Progenitor cell of endocrine pancreas (in vitro differentiated cells): ENCODE measurements around the gene SLC22A2. TPM values are rescaled to one million over a fixed set of nuclear protein-coding genes. Genes with fewer than 3 reads are reported as not detected.

Source experiments
- DNase-seq: peaks from one replicate; pipeline ENCODE4 v3.0.0; 2021; ENCODE audit warnings: low spot score; ENCODE audit not compliant: unreplicated experiment
- H3K27ac Mint-ChIP-seq: 2 replicates; pipeline ENCODE4 v1.8.0; 2021; ENCODE audit warnings: mild to moderate bottlenecking, moderate library complexity, mixed read lengths
- H3K27me3 Mint-ChIP-seq: 2 replicates; pipeline ENCODE4 v1.8.0; 2021; ENCODE audit warnings: mixed read lengths
- H3K36me3 Mint-ChIP-seq: 2 replicates; pipeline ENCODE4 v1.8.0; 2022; ENCODE audit warnings: mixed read lengths; ENCODE audit not compliant: insufficient read depth
- H3K4me1 Mint-ChIP-seq: 2 replicates; pipeline ENCODE4 v1.8.0; 2021; ENCODE audit warnings: low read depth, mixed read lengths
- H3K4me3 Mint-ChIP-seq: 2 replicates; pipeline ENCODE4 v1.8.0; 2021; ENCODE audit warnings: low read depth, mild to moderate bottlenecking, moderate library complexity, mixed read lengths
- H3K9me3 Mint-ChIP-seq: 2 replicates; pipeline ENCODE4 v1.8.0; 2021; ENCODE audit warnings: low read depth, mixed read lengths
- CTCF ChIP-seq: fragments of 200-600 bp; sonication (generic); IDR thresholded peaks from one replicate; pipeline ENCODE4 v1.5.0; 2021; ENCODE audit warnings: antibody characterized with exemption, mild to moderate bottlenecking; ENCODE audit not compliant: unreplicated experiment
- total RNA-seq: library from RNA; stranded (reverse); gene quantifications from 2 replicates; pipeline ENCODE4 v1.2.1, GENCODE V29; 2021

The SLC22A2 gene
- total RNA-seq, 1 donor from 2014 or later = not detected

GRCh38 chr6:160285541-160286105 is 27.0 kb upstream of the SLC22A2 start:
- H3K4me3 Mint-ChIP-seq = no peak overlapping the region
- H3K36me3 Mint-ChIP-seq = no peaks in the 10 kb centered on the region
- no peak for DNase-seq
- peaks cover 3% of the 10 kb centered on the region for H3K27me3 Mint-ChIP-seq
- no peak for TF ChIP-seq CTCF
- H3K27ac Mint-ChIP-seq = no peak overlapping the region
- H3K4me1 Mint-ChIP-seq = peaks cover 13% of the 10 kb centered on the region
- H3K9me3 Mint-ChIP-seq = peaks cover 3% of the 10 kb centered on the region

GRCh38 chr6:160284575-160284974 is 26.0 kb upstream of the SLC22A2 start:
- Mint-ChIP-seq H3K36me3 (no peaks in the 10 kb centered on the region), H3K4me3 (no peak overlapping the region), H3K4me1 (peaks cover 13% of the 10 kb centered on the region), H3K27ac (no peak overlapping the region), H3K9me3 (peaks cover 9% of the 10 kb centered on the region), H3K27me3 (peaks cover 3% of the 10 kb centered on the region)
- no peak for DNase-seq
- TF ChIP-seq CTCF = no peak

- H3K4me1 Mint-ChIP-seq = peaks cover 9% of the 10 kb centered on the region
- H3K4me3 Mint-ChIP-seq = no peak overlapping the region
- no peak for TF ChIP-seq CTCF
- DNase-seq = no peak
- H3K27me3 Mint-ChIP-seq = no peaks in the 10 kb centered on the region
- H3K9me3 Mint-ChIP-seq = peaks cover 14% of the 10 kb centered on the region
- H3K27ac Mint-ChIP-seq = no peak overlapping the region
- H3K36me3 Mint-ChIP-seq = no peaks in the 10 kb centered on the region
These were observed 23.8 kb upstream of the SLC22A2 start for GRCh38 chr6:160282444-160282843.

GRCh38 chr6:160279850-160280249 is 21.2 kb upstream of the SLC22A2 start:
- no peak for TF ChIP-seq CTCF
- no peak overlapping the region for H3K27ac Mint-ChIP-seq
- no peaks in the 10 kb centered on the region for H3K27me3 Mint-ChIP-seq
- peaks cover 14% of the 10 kb centered on the region for H3K9me3 Mint-ChIP-seq
- H3K4me1 Mint-ChIP-seq = peaks cover 4% of the 10 kb centered on the region
- H3K36me3 Mint-ChIP-seq = no peaks in the 10 kb centered on the region
- H3K4me3 Mint-ChIP-seq = no peak overlapping the region
- no peak for DNase-seq

- Mint-ChIP-seq H3K9me3 (peaks cover 11% of the 10 kb centered on the region), H3K27me3 (no peaks in the 10 kb centered on the region), H3K27ac (no peak overlapping the region), H3K36me3 (no peaks in the 10 kb centered on the region), H3K4me1 (peaks cover 4% of the 10 kb centered on the region), H3K4me3 (no peak overlapping the region)
- no peak for TF ChIP-seq CTCF
- no peak for DNase-seq
These were observed 20.2 kb upstream of the SLC22A2 start for GRCh38 chr6:160278786-160279310.
